HEK293T (cell line): ENCODE measurements around the gene LYSMD2.

Source experiments
- CTCF ChIA-PET: fragments of 350-600 bp; formaldehyde crosslinking; extraction: SDS; loops from one replicate; lab custom pipeline; 2021; ENCODE audit warnings: antibody characterized with exemption, inconsistent platforms; lab: Yijun Ruan, JAX
- POLR2A ChIA-PET: fragments of 350-600 bp; formaldehyde crosslinking; extraction: SDS; loops from one replicate; lab custom pipeline; 2020; ENCODE audit warnings: antibody characterized with exemption, inconsistent platforms; lab: Yijun Ruan, JAX
- DNase-seq: peaks from one replicate; pipeline ENCODE4 v3.0.0; 2012; ENCODE audit warnings: mixed read lengths; ENCODE audit errors: extremely low spot score
- ARNT ChIP-seq: fragments of 450-650 bp; IDR thresholded peaks from 2 replicates; pipeline ENCODE4 v1.6.1; 2017; ENCODE audit warnings: mild to moderate bottlenecking
- BHLHE40 ChIP-seq: fragments of 450-650 bp; IDR thresholded peaks from 2 replicates; pipeline ENCODE4 v1.6.1; 2016; ENCODE audit warnings: mild to moderate bottlenecking, moderate library complexity, borderline replicate concordance
- CTBP1 ChIP-seq: fragments of 450-650 bp; IDR thresholded peaks from 2 replicates; pipeline ENCODE4 v1.6.1; 2016; ENCODE audit warnings: borderline replicate concordance
- ELF4 ChIP-seq: fragments of 450-650 bp; IDR thresholded peaks from 2 replicates; pipeline ENCODE4 v1.6.1; 2017; ENCODE audit warnings: antibody characterized with exemption
- FOXA1 ChIP-seq: fragments of 450-650 bp; IDR thresholded peaks from 2 replicates; pipeline ENCODE4 v1.6.1; 2016; ENCODE audit warnings: mild to moderate bottlenecking
- FOXK2 ChIP-seq: fragments of 450-650 bp; IDR thresholded peaks from 2 replicates; pipeline ENCODE4 v1.6.1; 2016; ENCODE audit warnings: mild to moderate bottlenecking
- FOXM1 ChIP-seq: fragments of 450-650 bp; IDR thresholded peaks from 2 replicates; pipeline ENCODE4 v1.6.1; 2017; ENCODE audit warnings: mild to moderate bottlenecking, borderline replicate concordance
- HDGF ChIP-seq: fragments of 450-650 bp; IDR thresholded peaks from 2 replicates; pipeline ENCODE4 v1.6.1; 2017; ENCODE audit warnings: antibody characterized with exemption, borderline replicate concordance
- L3MBTL2 ChIP-seq: fragments of 450-650 bp; conservative IDR thresholded peaks from 2 replicates; pipeline ENCODE4 v1.6.1; 2016; ENCODE audit warnings: mild to moderate bottlenecking
- LEF1 ChIP-seq: fragments of 450-650 bp; IDR thresholded peaks from 2 replicates; pipeline ENCODE4 v1.6.1; 2017; ENCODE audit warnings: mild to moderate bottlenecking, borderline replicate concordance
- NFRKB ChIP-seq: fragments of 450-650 bp; IDR thresholded peaks from 2 replicates; pipeline ENCODE4 v1.6.1; 2016; ENCODE audit warnings: mild to moderate bottlenecking, moderate library complexity
- PKNOX1 ChIP-seq: fragments of 450-650 bp; IDR thresholded peaks from 2 replicates; pipeline ENCODE4 v1.6.1; 2016
- SP1 ChIP-seq: fragments of 450-650 bp; IDR thresholded peaks from 2 replicates; pipeline ENCODE4 v1.6.1; 2017
- SUZ12 ChIP-seq: fragments of 450-650 bp; IDR thresholded peaks from 2 replicates; pipeline ENCODE4 v1.6.1; 2016; ENCODE audit warnings: mild to moderate bottlenecking
- TARDBP ChIP-seq: fragments of 450-650 bp; IDR thresholded peaks from 2 replicates; pipeline ENCODE4 v1.6.1; 2016
- ZNF384 ChIP-seq: fragments of 450-650 bp; IDR thresholded peaks from 2 replicates; pipeline ENCODE4 v1.6.1; 2016

LYSMD2 gene

GRCh38 chr15:51714162-51714561 is 23.3 kb downstream of the LYSMD2 start:
- ChIA-PET CTCF (no interaction called here), POLR2A (no interaction called here)
- TF ChIP-seq ELF4 (no peak), PKNOX1 (no peak), L3MBTL2 (no peak), BHLHE40 (no peak)
- DNase-seq, result no peak

- TF ChIP-seq BHLHE40, result no peak
- no peak for TF ChIP-seq L3MBTL2
- TF ChIP-seq NFRKB, result no peak
- TF ChIP-seq LEF1, result no peak
- no peak for TF ChIP-seq ARNT
- no peak for TF ChIP-seq TARDBP
- TF ChIP-seq FOXA1, result no peak
- no peak for TF ChIP-seq ZNF384
- no peak for TF ChIP-seq PKNOX1
- TF ChIP-seq SUZ12, result no peak
- no peak for TF ChIP-seq HDGF
- no peak for TF ChIP-seq FOXK2
- no peak for TF ChIP-seq SP1
- no peak for TF ChIP-seq CTBP1
- no peak for TF ChIP-seq FOXM1
- no peak for TF ChIP-seq ELF4
- DNase-seq, result no peak
- POLR2A ChIA-PET, result no interaction called here
- CTCF ChIA-PET, result no interaction called here
Observed at GRCh38 chr15:51709031-51709430, 28.4 kb downstream of the LYSMD2 start.

GRCh38 chr15:51708013-51708412 is 29.4 kb downstream of the LYSMD2 start:
- CTCF ChIA-PET, result no interaction called here

GRCh38 chr15:51706926-51707608 is 30.4 kb downstream of the LYSMD2 start:
- ChIA-PET CTCF (no interaction called here), POLR2A (no interaction called here)
- TF ChIP-seq CTBP1 (no peak), TARDBP (no peak), ELF4 (no peak), ARNT (no peak), NFRKB (no peak), ZNF384 (no peak)
- DNase-seq, result no peak

More at GRCh38 chr15:51708013-51708412, 29.4 kb downstream of the LYSMD2 start:
- no peak for TF ChIP-seq PKNOX1
- no peak for TF ChIP-seq BHLHE40
- no peak for TF ChIP-seq CTBP1
- TF ChIP-seq FOXK2, result no peak
- TF ChIP-seq ZNF384, result no peak
- no peak for TF ChIP-seq ELF4
- TF ChIP-seq L3MBTL2, result no peak
- TF ChIP-seq FOXM1, result no peak
- TF ChIP-seq FOXA1, result no peak
- no peak for TF ChIP-seq ARNT
- no peak for TF ChIP-seq SP1
- no peak for TF ChIP-seq NFRKB
- TF ChIP-seq LEF1, result no peak
- TF ChIP-seq SUZ12, result no peak
- TF ChIP-seq HDGF, result no peak
- POLR2A ChIA-PET, result no interaction called here
- DNase-seq, result no peak

GRCh38 chr15:51706291-51706690 is 31.2 kb downstream of the LYSMD2 start:
- ChIA-PET CTCF (no interaction called here), POLR2A (no interaction called here)
- no peak for TF ChIP-seq ELF4
- TF ChIP-seq SP1, result no peak
- no peak for TF ChIP-seq ARNT
- no peak for TF ChIP-seq HDGF
- no peak for TF ChIP-seq LEF1
- TF ChIP-seq ZNF384, result no peak
- TF ChIP-seq CTBP1, result no peak
- TF ChIP-seq TARDBP, result no peak
- no peak for TF ChIP-seq FOXK2
- TF ChIP-seq BHLHE40, result no peak
- TF ChIP-seq FOXA1, result no peak
- no peak for TF ChIP-seq SUZ12
- TF ChIP-seq NFRKB, result no peak
- no peak for TF ChIP-seq FOXM1
- no peak for TF ChIP-seq L3MBTL2
- no peak for TF ChIP-seq PKNOX1
- DNase-seq, result no peak

- DNase-seq, result no peak
- ChIA-PET CTCF (no interaction called here), POLR2A (no interaction called here)
- TF ChIP-seq L3MBTL2, result no peak
- TF ChIP-seq FOXM1, result no peak
- TF ChIP-seq SUZ12, result no peak
- TF ChIP-seq BHLHE40, result no peak
- TF ChIP-seq LEF1, result no peak
- TF ChIP-seq ARNT, result no peak
- no peak for TF ChIP-seq ELF4
- TF ChIP-seq CTBP1, result no peak
- TF ChIP-seq HDGF, result no peak
- no peak for TF ChIP-seq NFRKB
- TF ChIP-seq FOXA1, result no peak
- no peak for TF ChIP-seq SP1
- TF ChIP-seq FOXK2, result no peak
- TF ChIP-seq PKNOX1, result no peak
Observed at GRCh38 chr15:51702710-51703109, 34.7 kb downstream of the LYSMD2 start.
